Right lobe of liver (tissue), 6 donors: ENCODE results near the gene NCOR1. TPM values are rescaled to one million over a fixed set of nuclear protein-coding genes. Genes with fewer than 3 reads are reported as not detected.

Source experiments
- ATAC-seq, 4 donors: fragments of 200-7000 bp; cut with Tn5 transposase; one replicate each; pipeline ENCODE4 v1.9.1; 2020; ENCODE audit warnings: mild to moderate bottlenecking in 4 of 4, moderate library complexity in 4 of 4
- DNase-seq, 3 donors: peaks; one replicate each; pipeline ENCODE4 v3.0.0-alpha.2; 2020
- H3K27ac ChIP-seq, 3 donors: fragments of 200-600 bp; one replicate each; pipeline ENCODE4 v1.8.0; 2022
- H3K27me3 ChIP-seq, 2 donors: fragments of 200-600 bp; one replicate each; pipeline ENCODE4 v1.8.0; 2022
- H3K36me3 ChIP-seq, 4 donors: fragments of 200-600 bp; sonication (generic) in 1 of 4; one replicate each; pipeline versions ENCODE4 v1.5.1 to v1.8.0; 2017 to 2022; ENCODE audit warnings: control low read depth in 1 of 4
- H3K4me1 ChIP-seq, 4 donors: fragments of 200-600 bp; sonication (generic) in 1 of 4; one replicate each; pipeline versions ENCODE4 v1.5.1 to v1.8.0; 2017 to 2022; ENCODE audit warnings: control low read depth in 1 of 4
- H3K4me3 ChIP-seq, 3 donors: fragments of 200-600 bp; one replicate each; pipeline ENCODE4 v1.8.0; 2022
- H3K9me3 ChIP-seq, 4 donors: fragments of 200-600 bp; sonication (generic) in 1 of 4; one replicate each; pipeline versions ENCODE4 v1.5.1 to v1.8.0; 2017 to 2022; ENCODE audit warnings: control low read depth in 1 of 4
- POLR2A ChIP-seq: fragments of 450-650 bp; IDR thresholded peaks from one replicate; pipeline ENCODE4 v1.6.1; 2017; ENCODE audit warnings: antibody characterized with exemption, mild to moderate bottlenecking
- WGBS: methylation state at CpG from one replicate; pipeline ENCODE4 v1.1.6; 2018; ENCODE audit warnings: low coverage, low lambda C conversion rate; ENCODE audit not compliant: insufficient coverage; ENCODE audit errors: missing lambda C conversion rate; 5-methylcytosine and 5-hydroxymethylcytosine counted together
- intact Hi-C, 2 donors: fragments of 100-400 bp; cut with DNase I; formaldehyde crosslinking; loops; one replicate each; pipeline versions ENCODE4 v1.11.2 to v1.14.1; 2022
- total RNA-seq, 6 experiments: library from RNA; depleted of rRNA in 2 of 6; stranded (reverse); fragments of >200 nt in 2 of 6; fragmentation: NEBNext Ultra II Directional in 3 of 6; extraction: Animal tissue kit (Norgen Biotek cat#: 25700) in 3 of 6; gene quantifications; one replicate each; pipeline versions ENCODE4 v1.1.0 to v1.2.4, GENCODE V29; 2016 to 2023
- TF ChIP-seq, protein P1 (sequence below), 4 donors: fragments of 200-600 bp in 3 of 4; fragments of 450-650 bp in 1 of 4; IDR thresholded peaks; one replicate each; pipeline versions ENCODE4 v1.5.1 to v1.8.0; 2016 to 2022; ENCODE audit warnings: antibody characterized with exemption in 4 of 4, mild to moderate bottlenecking in 2 of 4
- donor health status: DM: no; HTN: yes; CAD: no.
- donor health status: DM: no; HTN: no; CAD: no.
- donor health status: DM: no; HTN: no; CAD: no.
- donor health status: DM: no; HTN: yes; CAD: no.
- donor health status: DM: no; HTN: yes; CAD: no.

Gene NCOR1
- total RNA-seq, 6 experiments from 2014 or later: 52.6 to 76.8 (median 65.1) TPM

DNA sequence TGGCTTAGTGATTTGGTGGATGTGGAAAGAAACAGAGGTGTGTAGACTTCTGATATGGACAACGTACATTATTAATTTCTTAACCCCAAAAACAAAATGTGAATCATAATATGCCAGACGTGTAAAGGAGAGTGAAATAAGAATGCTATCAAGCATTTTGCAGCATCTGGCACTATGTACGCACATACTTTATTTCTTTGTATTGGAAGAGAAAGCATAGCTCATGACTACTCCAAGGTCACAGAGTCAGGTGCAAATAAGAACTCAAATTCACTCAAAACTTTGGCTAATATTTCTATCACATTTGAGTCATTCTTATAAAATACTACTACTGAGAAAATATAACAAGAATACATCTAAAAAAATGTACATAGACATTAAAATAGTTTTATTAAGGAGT, 140.9 kb downstream of the NCOR1 start:
- DNase-seq (no peak), ATAC-seq (no peak)
- Histone ChIP-seq H3K27ac (no peak overlapping the region), H3K27me3 (no peaks in the 10 kb centered on the region), H3K4me1 (no peaks in the 10 kb centered on the region), H3K36me3 (peaks cover 0 to 77% (median 34%) of the 10 kb centered on the region in 4 donors), H3K9me3 (no peaks in the 10 kb centered on the region), H3K4me3 (no peak overlapping the region)
- no peak for TF ChIP-seq POLR2A
- TF ChIP-seq, protein P1, sequence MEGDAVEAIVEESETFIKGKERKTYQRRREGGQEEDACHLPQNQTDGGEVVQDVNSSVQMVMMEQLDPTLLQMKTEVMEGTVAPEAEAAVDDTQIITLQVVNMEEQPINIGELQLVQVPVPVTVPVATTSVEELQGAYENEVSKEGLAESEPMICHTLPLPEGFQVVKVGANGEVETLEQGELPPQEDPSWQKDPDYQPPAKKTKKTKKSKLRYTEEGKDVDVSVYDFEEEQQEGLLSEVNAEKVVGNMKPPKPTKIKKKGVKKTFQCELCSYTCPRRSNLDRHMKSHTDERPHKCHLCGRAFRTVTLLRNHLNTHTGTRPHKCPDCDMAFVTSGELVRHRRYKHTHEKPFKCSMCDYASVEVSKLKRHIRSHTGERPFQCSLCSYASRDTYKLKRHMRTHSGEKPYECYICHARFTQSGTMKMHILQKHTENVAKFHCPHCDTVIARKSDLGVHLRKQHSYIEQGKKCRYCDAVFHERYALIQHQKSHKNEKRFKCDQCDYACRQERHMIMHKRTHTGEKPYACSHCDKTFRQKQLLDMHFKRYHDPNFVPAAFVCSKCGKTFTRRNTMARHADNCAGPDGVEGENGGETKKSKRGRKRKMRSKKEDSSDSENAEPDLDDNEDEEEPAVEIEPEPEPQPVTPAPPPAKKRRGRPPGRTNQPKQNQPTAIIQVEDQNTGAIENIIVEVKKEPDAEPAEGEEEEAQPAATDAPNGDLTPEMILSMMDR (IDR thresholded peaks at IDR 0.05): no peak
- intact Hi-C loops: no loop called here
- 94% methylated on average over 3 of the region's 3 CpGs for WGBS

GRCh38 chr17:16073845-16074244, 141.5 kb downstream of the NCOR1 start:
- DNase-seq (no peak), ATAC-seq (no peak)
- TF ChIP-seq POLR2A: no peak
- TF ChIP-seq, protein P1 (IDR thresholded peaks at IDR 0.05): no peak
- Histone ChIP-seq H3K9me3 (no peaks in the 10 kb centered on the region), H3K36me3 (peaks cover 0 to 76% (median 37%) of the 10 kb centered on the region in 4 donors), H3K4me1 (no peaks in the 10 kb centered on the region), H3K4me3 (no peak overlapping the region), H3K27me3 (no peaks in the 10 kb centered on the region), H3K27ac (no peak overlapping the region)
- WGBS: 93% methylated on average over 4 of the region's 4 CpGs
- intact Hi-C loops: no loop called here

GRCh38 chr17:16072031-16072430, 143.3 kb downstream of the NCOR1 start:
- no peaks in the 10 kb centered on the region for H3K27me3 ChIP-seq
- H3K4me3 ChIP-seq: no peak overlapping the region
- no peak overlapping the region for H3K27ac ChIP-seq
- WGBS: 100% methylated on average over 1 of the region's 1 CpG
- TF ChIP-seq POLR2A: no peak
- TF ChIP-seq, protein P1 (IDR thresholded peaks at IDR 0.05): no peak
- intact Hi-C loops: no loop called here
- H3K36me3 ChIP-seq: peaks cover 0 to 70% (median 38%) of the 10 kb centered on the region in 4 donors
- ATAC-seq: no peak
- no peaks in the 10 kb centered on the region for H3K4me1 ChIP-seq
- DNase-seq: no peak
- no peaks in the 10 kb centered on the region for H3K9me3 ChIP-seq

- Histone ChIP-seq H3K27ac (no peak overlapping the region), H3K4me3 (no peak overlapping the region), H3K9me3 (no peaks in the 10 kb centered on the region), H3K36me3 (peaks cover 6 to 81% (median 36%) of the 10 kb centered on the region in 4 donors), H3K4me1 (no peaks in the 10 kb centered on the region), H3K27me3 (no peaks in the 10 kb centered on the region)
- intact Hi-C loops: no loop called here
- DNase-seq: no peak
- no peak for TF ChIP-seq POLR2A
- TF ChIP-seq, protein P1 (IDR thresholded peaks at IDR 0.05): no peak
- ATAC-seq: no peak
These were observed 147.0 kb downstream of the NCOR1 start for GRCh38 chr17:16068323-16068722.

DNA sequence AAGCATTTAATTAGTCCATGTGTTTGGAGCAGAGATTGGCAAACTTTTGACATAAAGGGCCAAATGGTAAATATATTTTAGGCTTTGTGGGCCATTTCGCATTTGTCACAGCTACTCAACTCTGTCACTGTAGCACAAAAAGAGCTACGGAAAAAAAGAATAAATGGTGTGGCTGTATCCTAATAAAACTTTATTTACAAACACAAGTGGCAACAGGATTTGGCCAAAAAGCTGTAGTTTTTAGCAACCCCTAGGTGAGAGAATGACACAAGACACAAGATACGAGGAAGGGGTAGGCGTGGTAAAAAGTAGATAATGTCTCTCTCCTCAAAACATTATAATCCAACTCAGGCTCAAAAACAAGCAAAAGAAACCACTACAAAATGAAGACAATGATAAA, 149.2 kb downstream of the NCOR1 start:
- peaks cover 7 to 84% (median 39%) of the 10 kb centered on the region in 4 donors for H3K36me3 ChIP-seq
- 100% methylated on average over 4 of the region's 4 CpGs for WGBS
- intact Hi-C loops: no loop called here
- H3K27ac ChIP-seq: no peak overlapping the region
- ATAC-seq (no peak), DNase-seq (no peak)
- H3K27me3 ChIP-seq: no peaks in the 10 kb centered on the region
- TF ChIP-seq, protein P1 (IDR thresholded peaks at IDR 0.05): no peak
- no peak for TF ChIP-seq POLR2A
- no peak overlapping the region for H3K4me3 ChIP-seq
- no peaks in the 10 kb centered on the region for H3K9me3 ChIP-seq
- H3K4me1 ChIP-seq: no peaks in the 10 kb centered on the region
